ENCODE results near the gene MRGPRD.

The MRGPRD gene

DNA sequence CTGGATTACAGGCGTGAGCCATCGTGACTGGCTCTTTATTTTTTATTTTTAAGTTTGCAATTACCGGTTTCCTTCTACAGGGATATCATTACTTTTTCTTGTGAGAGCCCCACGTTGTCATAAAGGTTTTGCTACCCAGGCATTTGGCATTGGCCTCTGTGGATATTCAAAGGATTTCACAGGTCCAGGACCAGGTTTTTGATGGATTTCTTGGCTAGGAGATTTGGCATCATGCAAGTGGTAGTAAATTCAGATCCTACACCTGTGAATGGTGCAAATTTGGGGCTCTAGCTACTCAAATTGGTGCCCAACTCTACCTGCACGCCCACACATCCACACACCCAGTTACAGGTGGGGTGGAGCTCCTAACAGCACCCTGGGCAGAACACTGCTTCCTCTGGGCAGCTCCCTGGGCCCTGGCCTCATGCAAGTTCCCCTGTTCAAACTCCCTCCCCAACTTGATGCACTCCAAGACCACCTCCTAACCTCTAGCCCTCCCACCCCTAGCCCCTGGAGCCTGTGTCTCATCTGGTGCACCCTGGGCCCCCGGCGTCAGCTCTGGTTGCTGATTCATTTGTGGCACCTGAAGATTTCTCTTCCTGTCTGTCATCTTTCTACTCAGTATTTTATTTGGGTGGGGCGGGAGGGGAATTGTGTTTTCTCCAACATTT lies 9.3 kb upstream of the MRGPRD start:
- no peak overlapping the region for H3K27ac ChIP-seq
- no peak for TF ChIP-seq ZFX (IDR thresholded peaks at IDR 0.05)
- TF ChIP-seq, protein P1, sequence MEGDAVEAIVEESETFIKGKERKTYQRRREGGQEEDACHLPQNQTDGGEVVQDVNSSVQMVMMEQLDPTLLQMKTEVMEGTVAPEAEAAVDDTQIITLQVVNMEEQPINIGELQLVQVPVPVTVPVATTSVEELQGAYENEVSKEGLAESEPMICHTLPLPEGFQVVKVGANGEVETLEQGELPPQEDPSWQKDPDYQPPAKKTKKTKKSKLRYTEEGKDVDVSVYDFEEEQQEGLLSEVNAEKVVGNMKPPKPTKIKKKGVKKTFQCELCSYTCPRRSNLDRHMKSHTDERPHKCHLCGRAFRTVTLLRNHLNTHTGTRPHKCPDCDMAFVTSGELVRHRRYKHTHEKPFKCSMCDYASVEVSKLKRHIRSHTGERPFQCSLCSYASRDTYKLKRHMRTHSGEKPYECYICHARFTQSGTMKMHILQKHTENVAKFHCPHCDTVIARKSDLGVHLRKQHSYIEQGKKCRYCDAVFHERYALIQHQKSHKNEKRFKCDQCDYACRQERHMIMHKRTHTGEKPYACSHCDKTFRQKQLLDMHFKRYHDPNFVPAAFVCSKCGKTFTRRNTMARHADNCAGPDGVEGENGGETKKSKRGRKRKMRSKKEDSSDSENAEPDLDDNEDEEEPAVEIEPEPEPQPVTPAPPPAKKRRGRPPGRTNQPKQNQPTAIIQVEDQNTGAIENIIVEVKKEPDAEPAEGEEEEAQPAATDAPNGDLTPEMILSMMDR (conservative IDR thresholded peaks at IDR 0.05) = no peak

DNA sequence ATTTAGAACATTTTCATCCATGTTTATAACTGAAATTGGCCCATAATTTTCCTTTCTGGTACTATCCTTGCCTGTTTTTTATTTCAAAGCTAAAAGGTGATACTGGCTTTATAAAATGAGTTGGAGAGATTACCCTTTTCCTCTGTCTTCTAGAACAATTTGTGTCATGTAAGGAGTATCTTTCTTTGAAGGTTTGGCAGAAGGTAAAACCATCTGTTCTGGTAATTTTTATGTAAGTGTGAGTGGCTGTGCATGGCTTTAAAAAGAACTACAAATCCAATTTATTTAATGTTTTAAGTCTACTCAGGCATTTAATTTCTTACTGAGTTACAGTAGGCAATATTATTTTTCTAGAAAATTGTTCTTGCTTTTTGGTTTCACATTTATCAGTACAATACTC lies 7.7 kb upstream of the MRGPRD start:
- TF ChIP-seq, protein P1 (conservative IDR thresholded peaks at IDR 0.05) = no peak
- TF ChIP-seq ZFX (IDR thresholded peaks at IDR 0.05) = no peak
- no peak overlapping the region for H3K27ac ChIP-seq

DNA sequence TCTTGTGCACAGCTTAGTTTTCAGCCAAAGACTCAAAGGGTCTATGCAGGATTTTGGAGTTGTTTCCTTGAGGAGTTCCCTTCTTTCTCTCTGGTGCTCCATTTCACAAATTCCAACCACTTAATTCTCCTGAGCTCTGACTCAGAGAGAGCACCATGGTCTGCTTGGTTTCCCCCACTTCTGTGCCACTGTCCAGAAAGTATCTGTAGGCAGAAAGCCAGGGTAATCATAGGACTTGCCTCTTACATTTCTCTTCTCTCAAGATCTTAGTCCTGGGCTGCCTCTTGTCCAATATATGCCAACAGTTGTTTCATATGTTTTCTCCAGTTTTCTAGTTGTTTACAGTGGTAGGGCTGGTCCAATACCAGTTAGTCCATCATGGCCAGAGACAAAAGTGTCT lies 6.4 kb upstream of the MRGPRD start:
- TF ChIP-seq, protein P1 (conservative IDR thresholded peaks at IDR 0.05) = no peak
- no peak for TF ChIP-seq ZFX (IDR thresholded peaks at IDR 0.05)
- no peak overlapping the region for H3K27ac ChIP-seq

DNA sequence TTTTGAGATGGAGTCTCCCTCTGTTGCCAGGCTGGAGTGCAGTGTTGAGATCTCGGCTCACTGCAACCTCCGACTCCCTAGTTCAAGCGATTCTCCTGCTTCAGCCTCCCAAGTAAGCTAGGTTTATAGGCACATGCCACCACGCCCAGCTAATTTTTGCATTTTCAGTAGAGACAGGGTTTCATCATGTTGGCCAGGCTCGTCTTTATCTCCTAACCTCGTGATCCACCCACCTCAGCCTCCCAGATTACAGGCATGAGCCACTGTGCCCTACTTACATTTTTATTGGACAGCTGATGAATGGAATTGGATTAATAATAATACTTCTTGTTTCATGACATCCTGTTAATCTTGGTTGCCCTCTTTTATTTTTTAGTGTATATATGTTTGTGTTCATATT lies 3.0 kb upstream of the MRGPRD start:
- no peak overlapping the region for H3K27ac ChIP-seq
- no peak for TF ChIP-seq ZFX (IDR thresholded peaks at IDR 0.05)
- TF ChIP-seq, protein P1 (conservative IDR thresholded peaks at IDR 0.05) = no peak

DNA sequence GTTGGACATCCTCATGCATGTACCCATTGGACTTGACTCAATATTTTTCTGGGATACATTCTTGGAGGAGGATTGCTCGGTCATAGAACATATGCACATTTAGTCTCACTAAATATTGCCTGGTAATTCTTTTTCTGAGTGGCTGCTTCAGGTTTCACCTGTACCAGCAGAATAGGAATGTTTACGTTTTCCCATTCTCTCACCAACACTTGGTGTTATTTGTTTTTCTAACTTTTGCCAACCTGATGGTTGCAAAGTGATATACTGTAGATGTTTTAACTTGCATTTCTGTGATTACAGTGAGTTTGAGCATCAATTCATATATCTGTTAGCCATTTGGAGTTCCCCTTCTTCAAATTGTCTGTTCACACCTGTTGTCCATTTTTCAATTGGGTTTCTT lies 1.3 kb upstream of the MRGPRD start:
- no peak overlapping the region for H3K27ac ChIP-seq
- TF ChIP-seq ZFX (IDR thresholded peaks at IDR 0.05) = no peak
- TF ChIP-seq, protein P1 (conservative IDR thresholded peaks at IDR 0.05) = no peak

DNA sequence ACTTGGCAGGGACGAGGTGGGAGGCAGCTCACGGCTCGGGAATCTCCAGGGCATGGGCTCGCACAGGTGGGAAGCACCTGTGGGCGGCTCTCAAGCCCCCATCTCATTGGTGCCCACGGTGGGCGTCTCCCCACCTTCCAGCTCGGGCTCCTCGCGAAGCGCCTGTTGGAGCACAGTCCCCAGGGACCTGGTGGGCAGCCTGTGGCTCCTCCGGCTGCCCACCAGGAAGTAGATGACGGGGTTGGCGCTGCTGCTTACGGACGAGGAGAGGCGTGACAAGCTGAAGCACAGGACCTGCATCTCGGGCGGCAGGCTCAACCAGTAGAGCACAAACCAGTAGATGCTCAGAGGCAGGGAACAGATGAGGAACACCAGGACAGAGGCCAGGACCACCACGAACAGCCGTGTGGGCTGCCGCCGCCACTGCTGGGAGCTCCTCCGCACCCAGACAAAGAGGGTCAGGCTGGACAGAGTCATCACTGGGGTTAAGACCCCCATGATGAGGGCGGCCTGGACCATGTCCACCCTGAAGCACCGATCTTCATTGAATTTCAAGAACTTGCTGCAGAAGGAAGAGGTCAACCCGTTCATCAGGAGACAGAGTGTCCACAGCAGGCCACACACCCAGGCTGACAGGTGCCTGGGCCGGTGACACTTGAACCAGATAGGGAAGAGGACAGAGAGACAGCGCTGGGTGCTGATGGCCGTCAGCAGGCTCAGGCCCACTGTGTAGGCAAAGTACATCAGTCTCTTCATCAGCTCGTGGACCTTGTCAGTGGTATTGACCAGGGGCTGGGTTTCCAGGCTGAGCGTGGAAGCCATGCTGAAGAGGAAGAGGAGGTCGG lies 633 bp downstream of the MRGPRD start:
- TF ChIP-seq, protein P1 (conservative IDR thresholded peaks at IDR 0.05) = no peak
- TF ChIP-seq ZFX (IDR thresholded peaks at IDR 0.05) = no peak

DNA sequence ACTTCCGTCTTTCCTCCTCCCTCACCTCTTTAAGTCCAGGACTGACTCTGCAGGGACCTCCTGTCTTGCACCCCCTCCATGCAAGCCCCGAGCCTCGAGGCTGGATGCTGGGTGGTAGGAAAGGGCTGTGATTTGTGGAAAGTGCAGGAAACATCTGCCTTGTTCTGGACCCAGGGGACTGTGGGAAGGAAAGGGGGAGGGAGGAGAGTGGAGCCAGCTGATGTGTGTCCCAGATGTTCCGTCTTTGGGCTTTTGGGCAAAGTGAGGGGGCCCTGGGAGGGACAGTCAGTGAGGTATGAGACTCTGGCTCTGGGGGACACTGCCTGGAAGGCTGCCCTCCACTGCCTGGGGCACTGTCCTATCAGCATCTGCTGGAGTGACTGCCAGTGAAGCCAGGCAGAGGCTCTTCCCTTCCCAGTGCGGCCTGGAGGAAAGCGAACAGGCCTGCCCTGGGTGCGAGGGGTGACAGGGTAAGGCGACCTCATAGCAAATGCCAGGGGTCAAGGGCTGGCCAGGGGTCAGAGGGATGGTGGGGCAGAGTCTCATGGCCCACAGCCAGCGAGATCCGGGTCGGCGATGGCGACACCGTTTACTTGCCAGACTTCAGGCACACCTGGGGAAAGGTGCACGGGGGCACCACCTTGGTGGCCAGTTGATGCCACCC lies 1.7 kb downstream of the MRGPRD start:
- H3K27ac ChIP-seq = no peak overlapping the region
- no peak for TF ChIP-seq ZFX (IDR thresholded peaks at IDR 0.05)

More for the DNA sequence above, 633 bp downstream of the MRGPRD start:
- H3K27ac ChIP-seq = no peak overlapping the region
